GM18951 (cell line): Measurements from ENCODE around the gene GMDS.

ENCODE experiments used
- POLR2A ChIP-seq: IDR thresholded peaks from 4 replicates; pipeline ENCODE4 v1.6.1; 2011; ENCODE audit warnings: mild to moderate bottlenecking; ENCODE audit not compliant: insufficient read length, insufficient read depth; ENCODE audit errors: extremely low read depth
- in situ Hi-C: fragments of 300-500 bp; cut with MboI; formaldehyde crosslinking; loops from one replicate; pipeline ENCODE4 v1.12.0; 2022; ENCODE audit warnings: low sequenced_read_pairs, mixed read lengths, inconsistent platforms; ENCODE audit not compliant: unreplicated experiment

The GMDS gene

GRCh38 chr6:1802491-1803395, 442.7 kb downstream of the GMDS start:
- in situ Hi-C loops = no loop called here
- TF ChIP-seq POLR2A = no peak

GRCh38 chr6:1801401-1801800, 444.0 kb downstream of the GMDS start:
- TF ChIP-seq POLR2A = no peak
- in situ Hi-C loops = no loop called here

DNA sequence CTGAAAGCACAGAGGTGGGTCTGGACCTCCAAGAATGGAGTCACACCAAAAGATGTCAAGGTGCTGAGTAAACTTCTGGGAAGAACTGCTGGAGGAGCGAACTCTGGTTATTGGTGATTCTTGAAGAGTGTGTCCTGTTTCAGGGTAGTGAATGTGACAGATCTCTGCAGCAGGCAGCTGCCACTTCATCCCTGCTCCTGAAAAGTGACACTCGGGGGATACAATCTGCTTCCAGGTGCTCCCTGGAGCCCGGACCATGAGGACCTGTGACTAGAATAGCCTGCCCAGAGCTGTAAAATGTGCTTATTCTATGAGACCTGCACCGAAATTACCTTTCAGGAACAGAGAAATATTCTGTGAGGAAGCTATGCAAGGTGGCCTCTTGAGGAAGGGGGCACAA, 444.6 kb downstream of the GMDS start:
- TF ChIP-seq POLR2A = no peak

DNA sequence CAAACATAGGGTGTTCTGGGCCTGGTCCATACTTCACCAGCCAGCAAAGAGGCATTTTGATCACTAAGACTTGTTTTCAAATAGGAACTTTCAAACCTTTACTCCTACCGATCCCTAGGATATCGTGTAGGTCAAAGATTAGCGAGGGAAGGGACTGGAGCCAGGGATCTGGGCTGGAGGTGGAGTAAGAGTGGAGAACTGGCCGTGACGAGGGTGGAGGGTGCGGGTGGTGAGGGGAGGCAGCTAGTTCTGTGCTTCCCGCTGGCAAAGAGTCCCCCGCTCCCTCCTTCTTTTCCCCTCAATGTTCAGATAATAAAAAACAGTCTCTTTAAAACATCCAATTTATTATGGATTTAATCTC, 446.5 kb downstream of the GMDS start:
- in situ Hi-C loops = no loop called here
- TF ChIP-seq POLR2A = no peak

More for the DNA sequence above, 444.6 kb downstream of the GMDS start:
- in situ Hi-C loops = no loop called here

DNA sequence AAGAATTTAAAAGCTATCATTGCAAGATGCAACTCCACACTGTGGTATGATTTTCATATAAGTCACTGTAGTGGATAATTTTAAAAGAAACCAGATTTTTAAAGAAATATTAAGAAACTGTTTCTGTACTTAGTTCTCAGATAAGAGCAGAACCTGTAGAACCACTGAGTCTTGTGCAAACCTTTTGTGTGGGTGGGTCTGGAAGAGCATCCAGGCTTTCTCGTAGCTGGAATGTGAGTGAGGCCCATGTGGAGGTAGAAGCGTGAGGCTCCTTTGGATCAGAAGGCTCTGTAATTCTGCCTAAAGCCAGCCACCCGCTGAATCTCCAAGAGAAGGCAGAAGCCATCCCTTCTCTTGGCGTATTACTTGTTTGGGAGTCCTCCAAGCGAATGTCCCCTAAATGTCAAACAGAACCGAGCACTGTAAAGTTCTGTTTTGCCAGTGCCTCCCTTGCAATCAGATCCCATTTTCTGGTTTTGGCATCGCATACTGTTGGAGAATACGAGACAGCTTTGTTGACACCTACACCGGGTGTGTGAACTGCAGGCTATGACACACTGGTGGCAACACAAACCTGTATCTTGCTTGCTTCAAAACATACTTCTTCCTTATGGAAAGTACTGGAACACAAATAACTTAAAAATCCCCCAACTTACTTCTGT, 447.0 kb downstream of the GMDS start:
- TF ChIP-seq POLR2A = no peak
- in situ Hi-C loops = no loop called here

DNA sequence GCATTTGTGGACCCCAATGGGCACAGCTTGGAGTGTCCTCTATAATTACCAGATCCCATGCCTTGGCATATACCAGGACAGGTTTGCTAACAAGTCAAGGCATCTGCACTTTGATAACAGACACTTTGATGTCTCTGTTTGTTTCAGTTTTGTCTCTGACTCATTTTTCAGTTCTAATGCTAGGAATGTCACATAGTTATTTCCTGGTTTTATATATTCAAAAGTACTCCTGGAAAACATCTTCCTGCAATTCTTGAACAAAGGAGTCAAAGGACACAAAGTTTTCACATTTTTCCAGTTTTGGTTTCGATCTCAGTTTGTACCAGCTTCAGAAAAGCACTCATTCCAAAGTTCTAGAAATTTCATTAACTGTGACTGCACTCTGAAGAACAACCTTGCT, 447.6 kb downstream of the GMDS start:
- in situ Hi-C loops = no loop called here
- no peak for TF ChIP-seq POLR2A

GRCh38 chr6:1796706-1797529, 448.5 kb downstream of the GMDS start:
- TF ChIP-seq POLR2A = no peak
- in situ Hi-C loops = no loop called here

GRCh38 chr6:1795910-1796309, 449.5 kb downstream of the GMDS start:
- TF ChIP-seq POLR2A = no peak

GRCh38 chr6:1792989-1793388, 452.4 kb downstream of the GMDS start:
- TF ChIP-seq POLR2A = no peak

More at GRCh38 chr6:1795910-1796309, 449.5 kb downstream of the GMDS start:
- in situ Hi-C loops = no loop called here

DNA sequence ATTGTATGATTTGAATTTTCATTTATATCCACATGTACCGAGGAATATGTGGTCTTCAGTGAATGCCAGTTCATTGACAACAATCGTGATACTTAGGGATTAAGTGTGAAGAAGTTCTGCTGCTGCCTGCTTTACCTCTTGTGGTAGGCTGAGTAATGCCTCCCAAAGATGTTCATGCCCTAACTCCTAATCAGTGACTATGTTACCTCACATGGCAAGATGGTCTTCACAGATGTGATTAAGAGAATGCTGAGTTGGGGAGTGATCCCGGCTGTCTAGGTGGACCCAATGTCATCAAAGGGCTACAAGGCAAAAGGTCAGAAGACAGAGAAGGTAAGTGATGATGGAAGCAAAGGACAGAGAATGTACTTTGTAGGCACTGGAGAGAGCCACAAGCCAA, 454.7 kb downstream of the GMDS start:
- in situ Hi-C loops = no loop called here
- no peak for TF ChIP-seq POLR2A

More at GRCh38 chr6:1792989-1793388, 452.4 kb downstream of the GMDS start:
- in situ Hi-C loops = no loop called here

- in situ Hi-C loops = no loop called here
- TF ChIP-seq POLR2A = no peak
Observed at GRCh38 chr6:1789092-1789491, 456.3 kb downstream of the GMDS start.

DNA sequence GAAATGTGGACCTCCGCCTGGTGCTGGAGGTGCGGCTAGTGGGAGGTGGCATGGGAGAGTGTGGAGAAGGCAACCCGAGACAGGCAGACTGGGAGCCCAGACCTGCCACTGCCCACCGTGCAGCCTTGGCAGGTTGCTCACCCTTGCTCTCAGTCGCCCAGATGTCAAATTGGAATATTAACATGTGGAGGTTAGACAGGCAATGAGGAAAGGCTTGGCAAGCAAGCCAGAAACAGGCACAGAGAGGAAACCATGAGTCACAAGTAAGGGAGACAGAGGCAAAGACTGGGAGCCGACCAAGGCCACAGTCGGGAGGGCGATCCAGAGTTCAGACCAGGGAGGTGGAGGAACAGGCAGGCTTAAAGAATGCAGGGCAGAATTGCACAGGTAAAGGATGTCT, 457.5 kb downstream of the GMDS start:
- TF ChIP-seq POLR2A = no peak
- in situ Hi-C loops = no loop called here
